Measurements from ENCODE around the gene ALLC. TPM values are rescaled to one million over a fixed set of nuclear protein-coding genes. Genes with fewer than 3 reads are reported as not detected.

The ALLC gene
- total RNA-seq, 1 experiment from 2014 or later, result not detected

GRCh38 chr2:3747032-3747654, 89.1 kb downstream of the ALLC start:
- DNase-seq (ENCODE audit: low spot score), result no peak

GRCh38 chr2:3747826-3748225, 89.8 kb downstream of the ALLC start:
- no peak for DNase-seq (ENCODE audit: low spot score)

GRCh38 chr2:3749201-3749600, 91.2 kb downstream of the ALLC start:
- DNase-seq (ENCODE audit: low spot score), result no peak

- no peak for DNase-seq (ENCODE audit: low spot score)
Measured at GRCh38 chr2:3751251-3751650, 93.3 kb downstream of the ALLC start.

GRCh38 chr2:3751806-3752205, 93.8 kb downstream of the ALLC start:
- DNase-seq (ENCODE audit: low spot score), result no peak

Other genes with a start within 250 kb of the ALLC start
- 39.1 and 46.7 TPM in 2 replicates for gene ADI1, start 138.7 kb upstream of the ALLC start, total RNA-seq (2014; rRNA removed; shearing (Covaris generic))
- 21.9 and 28.1 TPM in 2 replicates for gene RNASEH1, start 99.9 kb upstream of the ALLC start, total RNA-seq (2014; rRNA removed; shearing (Covaris generic))
- 1,849 and 2,203 TPM in 2 replicates for gene RPS7, start 82.9 kb upstream of the ALLC start, total RNA-seq (2014; rRNA removed; shearing (Covaris generic))
- gene COLEC11, start 63.1 kb upstream of the ALLC start, total RNA-seq (2014; rRNA removed; shearing (Covaris generic)), result not detected in 2 replicates
- not detected in 2 replicates for gene DCDC2C, start 45.4 kb downstream of the ALLC start, total RNA-seq (2014; rRNA removed; shearing (Covaris generic))

Measured in H4 (cell line).